TTC549 (cell line): ENCODE results near the gene POLN.
"Not testable (repeated sequence)": the region's sequence is repeated elsewhere in the genome, so short reads cannot be mapped to it uniquely, and the experiment has no call there.

Experiments used
- FAIRE-seq: peaks from 2 replicates; lab custom pipeline; 2012; peaks lifted over from hg19 to GRCh38; lab: Jason Lieb, UNC

POLN gene

GRCh38 chr4:2275044-2275397 lies 33.1 kb upstream of the POLN start:
- not testable (repeated sequence) for FAIRE-seq

- FAIRE-seq = no peak
Measured at GRCh38 chr4:2274320-2275043, 32.6 kb upstream of the POLN start.

- no peak for FAIRE-seq
Measured at GRCh38 chr4:2273657-2274319, 31.9 kb upstream of the POLN start.

GRCh38 chr4:2273221-2273620 lies 31.3 kb upstream of the POLN start:
- FAIRE-seq = no peak

GRCh38 chr4:2272828-2273120 lies 30.9 kb upstream of the POLN start:
- FAIRE-seq = no peak

- FAIRE-seq = no peak
Measured at GRCh38 chr4:2272026-2272827, 30.3 kb upstream of the POLN start.

GRCh38 chr4:2271279-2272025 lies 29.5 kb upstream of the POLN start:
- FAIRE-seq = no peak

- FAIRE-seq = no peak
Measured at GRCh38 chr4:2270341-2271165, 28.6 kb upstream of the POLN start.

- FAIRE-seq = no peak
Measured at GRCh38 chr4:2269618-2270163, 27.8 kb upstream of the POLN start.

GRCh38 chr4:2269206-2269531 lies 27.2 kb upstream of the POLN start:
- FAIRE-seq = no peak

GRCh38 chr4:2268357-2269205 lies 26.7 kb upstream of the POLN start:
- no peak for FAIRE-seq

- no peak for FAIRE-seq
Measured at GRCh38 chr4:2267841-2268240, 25.9 kb upstream of the POLN start.

- no peak for FAIRE-seq
Measured at GRCh38 chr4:2267320-2267811, 25.4 kb upstream of the POLN start.

- FAIRE-seq = no peak
Measured at GRCh38 chr4:2266821-2267220, 24.9 kb upstream of the POLN start.

GRCh38 chr4:2266181-2266580 lies 24.3 kb upstream of the POLN start:
- no peak for FAIRE-seq

- FAIRE-seq = no peak
Measured at GRCh38 chr4:2265113-2266110, 23.5 kb upstream of the POLN start.

- FAIRE-seq = no peak
Measured at GRCh38 chr4:2264481-2265041, 22.6 kb upstream of the POLN start.

- no peak for FAIRE-seq
Measured at GRCh38 chr4:2263926-2264321, 22.0 kb upstream of the POLN start.

- FAIRE-seq = no peak
Measured at GRCh38 chr4:2262944-2263250, 21.0 kb upstream of the POLN start.
